Keratinocyte (primary cell): Measurements from ENCODE around the gene GRM4. TPM values are rescaled to one million over a fixed set of nuclear protein-coding genes. Genes with fewer than 3 reads are reported as not detected.

Experiments
- DNase-seq: peaks from one replicate; pipeline ENCODE4 v3.0.0-alpha.2; 2011; ENCODE audit warnings: low read depth, missing footprints, low spot score
- FAIRE-seq: peaks from 2 replicates; lab custom pipeline; 2011; peaks lifted over from hg19 to GRCh38; lab: Jason Lieb, UNC
- H2AFZ ChIP-seq: 2 replicates; pipeline ENCODE4 v1.6.0; 2012; ENCODE audit warnings: low read length, control low read depth, inconsistent platforms; ENCODE audit not compliant: control insufficient read depth
- H3K27ac ChIP-seq: 2 replicates; pipeline ENCODE4 v1.5.1; 2011; ENCODE audit warnings: low read length; ENCODE audit not compliant: control insufficient read depth, insufficient read depth
- H3K27me3 ChIP-seq: 3 replicates; pipeline ENCODE4 v1.6.0; 2011; ENCODE audit warnings: low read length; ENCODE audit not compliant: control insufficient read depth, insufficient read depth; ENCODE audit errors: extremely low read depth
- H3K36me3 ChIP-seq, 2 experiments: 2 replicates in 1 of 2; 3 replicates in 1 of 2; pipeline ENCODE4 v1.5.1; 2011; ENCODE audit warnings: low read length in 2 of 2, mild to moderate bottlenecking in 1 of 2; ENCODE audit not compliant: control insufficient read depth in 2 of 2, insufficient read depth in 2 of 2; ENCODE audit errors: extremely low read depth in 1 of 2
- H3K4me1 ChIP-seq: 3 replicates; pipeline ENCODE4 v1.5.1; 2011; ENCODE audit warnings: low read length; ENCODE audit not compliant: control insufficient read depth, insufficient read depth; ENCODE audit errors: extremely low read depth
- H3K4me2 ChIP-seq: 3 replicates; pipeline ENCODE4 v1.6.0; 2011; ENCODE audit warnings: low read depth, low read length; ENCODE audit not compliant: control insufficient read depth, insufficient read depth; ENCODE audit errors: extremely low read depth
- H3K4me3 ChIP-seq, 3 experiments: fragments of 200-600 bp in 1 of 3; sonication (generic) in 1 of 3; 2 replicates in 2 of 3; 3 replicates in 1 of 3; pipeline ENCODE4 v1.5.1; 2011 to 2016; ENCODE audit warnings: low read length in 3 of 3, mild to moderate bottlenecking in 3 of 3, control low read depth in 2 of 3, inconsistent platforms in 1 of 3, low read depth in 1 of 3, mixed read lengths in 1 of 3, mixed run types in 1 of 3, moderate library complexity in 1 of 3; ENCODE audit not compliant: control insufficient read depth in 2 of 3, insufficient read depth in 2 of 3; ENCODE audit errors: extremely low read depth in 1 of 3
- H3K79me2 ChIP-seq: 2 replicates; pipeline ENCODE4 v1.6.0; 2012; ENCODE audit warnings: low read length; ENCODE audit not compliant: control insufficient read depth, insufficient read depth
- H3K9ac ChIP-seq: 3 replicates; pipeline ENCODE4 v1.6.0; 2011; ENCODE audit warnings: low read length; ENCODE audit not compliant: control insufficient read depth, insufficient read depth; ENCODE audit errors: extremely low read depth
- H3K9me1 ChIP-seq: 3 replicates; pipeline ENCODE4 v1.6.0; 2011; ENCODE audit warnings: low read length; ENCODE audit not compliant: control insufficient read depth, insufficient read depth; ENCODE audit errors: extremely low read depth
- H3K9me3 ChIP-seq: 2 replicates; pipeline ENCODE4 v1.5.1; 2012; ENCODE audit warnings: low read depth, low read length; ENCODE audit not compliant: control insufficient read depth
- H4K20me1 ChIP-seq: 3 replicates; pipeline ENCODE4 v1.6.0; 2011; ENCODE audit warnings: low read length; ENCODE audit not compliant: control insufficient read depth, insufficient read depth; ENCODE audit errors: extremely low read depth
- CTCF ChIP-seq, 3 experiments: IDR thresholded peaks in 1 of 3; conservative IDR thresholded peaks in 1 of 3; optimal IDR thresholded peaks in 1 of 3; 2 replicates in 2 of 3; 3 replicates in 1 of 3; pipeline versions ENCODE3 to v1.5.1; 2011; ENCODE audit warnings: low read length in 3 of 3, mild to moderate bottlenecking in 3 of 3, moderate library complexity in 2 of 3, control low read depth in 1 of 3, inconsistent platforms in 1 of 3; ENCODE audit not compliant: insufficient read depth in 2 of 3; ENCODE audit errors: extremely low read depth in 1 of 3
- EZH2 ChIP-seq: IDR thresholded peaks from one replicate; pipeline ENCODE4 v1.6.1; 2012; ENCODE audit warnings: inconsistent platforms, mild to moderate bottlenecking, low read length, moderate library complexity
- dilution Hi-C: fragments of 300-500 bp; cut with MboI; formaldehyde crosslinking; loops from one replicate; pipeline ENCODE4 v1.7.0; 2020; ENCODE audit warnings: low sequenced_read_pairs; ENCODE audit not compliant: extremely low pct_ligation_motif_present
- polyA plus RNA-seq, 5 experiments: library from polyadenylated mRNA; depleted of rRNA in 3 of 5; stranded (reverse) in 3 of 5; stranded (forward) in 1 of 5; unstranded in 1 of 5; fragments of >200 nt; gene quantifications; 1 replicate in 1 of 5; 2 replicates in 3 of 5; 3 replicates in 1 of 5; pipeline versions ENCODE4 v1.2.1 to v1.2.3, GENCODE V29; 2011 to 2012; ENCODE audit warnings: missing spikeins in 2 of 5, low read depth in 1 of 5, low replicate concordance in 1 of 5

The GRM4 gene
- polyA plus RNA-seq, 1 donor (not counting 4 experiments of a cell fraction or from before 2014, with no cell fraction given) = not detected

GRCh38 chr6:34080357-34080756 is 65.5 kb downstream of the GRM4 start:
- no peak overlapping the region for H2AFZ ChIP-seq
- dilution Hi-C loops = no loop called here
- TF ChIP-seq EZH2 (no peak), CTCF (optimal IDR thresholded peaks at IDR 0.05 in 1 of 3, IDR thresholded peaks at IDR 0.05 in 1 of 3, conservative IDR thresholded peaks at IDR 0.05 in 1 of 3; ENCODE audit: extremely low read depth in 1 of 3, insufficient read depth in 2 of 3, low read length in 3 of 3) (no peak)
- H3K27ac ChIP-seq = no peak overlapping the region
- H3K9me3 ChIP-seq = no peaks in the 10 kb centered on the region
- no peak overlapping the region for H3K9ac ChIP-seq
- H3K4me1 ChIP-seq = no peaks in the 10 kb centered on the region
- no peak overlapping the region for H3K4me3 ChIP-seq
- FAIRE-seq = no peak
- DNase-seq = no peak
- H3K27me3 ChIP-seq = peaks cover 4% of the 10 kb centered on the region
- no peak overlapping the region for H3K4me2 ChIP-seq
- no peaks in the 10 kb centered on the region for H3K9me1 ChIP-seq
- H4K20me1 ChIP-seq = peaks cover 2% of the 10 kb centered on the region
- H3K79me2 ChIP-seq = no peaks in the 10 kb centered on the region
- no peaks in the 10 kb centered on the region for H3K36me3 ChIP-seq

GRCh38 chr6:34079899-34080298 is 66.0 kb downstream of the GRM4 start:
- Histone ChIP-seq H3K4me3 (no peak overlapping the region), H3K4me2 (no peak overlapping the region), H4K20me1 (peaks cover 2% of the 10 kb centered on the region), H3K27ac (no peak overlapping the region), H3K4me1 (no peaks in the 10 kb centered on the region), H3K27me3 (peaks cover 4% of the 10 kb centered on the region), H3K9me3 (no peaks in the 10 kb centered on the region), H2AFZ (no peak overlapping the region), H3K36me3 (no peaks in the 10 kb centered on the region), H3K9me1 (no peaks in the 10 kb centered on the region), H3K79me2 (no peaks in the 10 kb centered on the region), H3K9ac (no peak overlapping the region)
- FAIRE-seq = no peak
- dilution Hi-C loops = no loop called here
- TF ChIP-seq EZH2 = no peak
- no peak for TF ChIP-seq CTCF (optimal IDR thresholded peaks at IDR 0.05 in 1 of 3, IDR thresholded peaks at IDR 0.05 in 1 of 3, conservative IDR thresholded peaks at IDR 0.05 in 1 of 3; ENCODE audit: extremely low read depth in 1 of 3, insufficient read depth in 2 of 3, low read length in 3 of 3)
- no peak for DNase-seq
